ENCODE measurements around the gene C17orf67. TPM values are rescaled to one million over a fixed set of nuclear protein-coding genes. Genes with fewer than 3 reads are reported as not detected.

The C17orf67 gene
- polyA plus RNA-seq, 1 donor from 2014 or later = 0.15 TPM

DNA sequence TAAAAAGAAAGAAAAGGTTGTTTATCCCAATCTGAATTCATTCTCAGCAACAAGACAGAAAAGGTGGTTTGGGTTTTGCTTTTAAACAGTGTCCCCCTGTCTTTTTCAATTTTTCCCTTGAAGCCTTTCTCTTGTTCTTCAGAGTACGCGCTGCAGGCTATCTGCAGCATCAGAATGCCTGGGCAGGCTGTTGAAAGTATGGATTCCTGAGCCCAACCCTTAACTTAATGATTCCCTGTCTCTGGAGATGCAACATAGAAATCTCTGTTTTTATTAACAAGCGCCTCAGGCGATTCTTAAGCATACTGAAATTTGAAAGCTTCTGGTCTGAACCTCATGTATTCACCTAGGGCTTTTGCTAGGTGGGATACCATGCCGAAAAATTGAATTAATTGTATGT lies 32.4 kb upstream of the C17orf67 start:
- Histone ChIP-seq H3K9ac (ENCODE audit: low read length) (no peak overlapping the region), H2AFZ (ENCODE audit: low read depth, low read length) (no peak overlapping the region), H4K20me1 (ENCODE audit: insufficient read depth) (no peaks in the 10 kb centered on the region), H3K4me2 (ENCODE audit: low read length) (no peak overlapping the region), H3K4me3 (ENCODE audit: low read length) (no peak overlapping the region), H3K9me3 (ENCODE audit: low read length) (no peaks in the 10 kb centered on the region), H3K27me3 (ENCODE audit: insufficient read depth, low read depth, low read length) (no peaks in the 10 kb centered on the region), H3K79me2 (replicated peaks; ENCODE audit: insufficient read depth, low read length) (no peaks in the 10 kb centered on the region), H3K27ac (ENCODE audit: low read length) (no peak overlapping the region), H3F3A (ENCODE audit: insufficient read depth, low read length, poor library complexity, severe bottlenecking) (no peaks in the 10 kb centered on the region), H3K36me3 (ENCODE audit: insufficient read depth, low read length) (no peaks in the 10 kb centered on the region), H3K9me2 (ENCODE audit: insufficient read depth, low read length) (no peaks in the 10 kb centered on the region)
- TF ChIP-seq, protein P1, sequence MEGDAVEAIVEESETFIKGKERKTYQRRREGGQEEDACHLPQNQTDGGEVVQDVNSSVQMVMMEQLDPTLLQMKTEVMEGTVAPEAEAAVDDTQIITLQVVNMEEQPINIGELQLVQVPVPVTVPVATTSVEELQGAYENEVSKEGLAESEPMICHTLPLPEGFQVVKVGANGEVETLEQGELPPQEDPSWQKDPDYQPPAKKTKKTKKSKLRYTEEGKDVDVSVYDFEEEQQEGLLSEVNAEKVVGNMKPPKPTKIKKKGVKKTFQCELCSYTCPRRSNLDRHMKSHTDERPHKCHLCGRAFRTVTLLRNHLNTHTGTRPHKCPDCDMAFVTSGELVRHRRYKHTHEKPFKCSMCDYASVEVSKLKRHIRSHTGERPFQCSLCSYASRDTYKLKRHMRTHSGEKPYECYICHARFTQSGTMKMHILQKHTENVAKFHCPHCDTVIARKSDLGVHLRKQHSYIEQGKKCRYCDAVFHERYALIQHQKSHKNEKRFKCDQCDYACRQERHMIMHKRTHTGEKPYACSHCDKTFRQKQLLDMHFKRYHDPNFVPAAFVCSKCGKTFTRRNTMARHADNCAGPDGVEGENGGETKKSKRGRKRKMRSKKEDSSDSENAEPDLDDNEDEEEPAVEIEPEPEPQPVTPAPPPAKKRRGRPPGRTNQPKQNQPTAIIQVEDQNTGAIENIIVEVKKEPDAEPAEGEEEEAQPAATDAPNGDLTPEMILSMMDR (IDR thresholded peaks at IDR 0.05; ENCODE audit: poor library complexity, severe bottlenecking) = no peak
- TF ChIP-seq SMC3 (conservative IDR thresholded peaks at IDR 0.05; ENCODE audit: poor library complexity) (no peak), EP300 (conservative IDR thresholded peaks at IDR 0.05; ENCODE audit: poor library complexity, severe bottlenecking) (no peak), TAF1 (IDR thresholded peaks at IDR 0.05; ENCODE audit: low read depth) (no peak), MXI1 (conservative IDR thresholded peaks at IDR 0.05; ENCODE audit: poor library complexity, severe bottlenecking) (no peak), RAD21 (conservative IDR thresholded peaks at IDR 0.05) (no peak), EZH2 (IDR thresholded peaks at IDR 0.05; ENCODE audit: borderline replicate concordance, insufficient read depth, low read length, poor library complexity, severe bottlenecking) (no peak)
- TF ChIP-seq, protein P2, sequence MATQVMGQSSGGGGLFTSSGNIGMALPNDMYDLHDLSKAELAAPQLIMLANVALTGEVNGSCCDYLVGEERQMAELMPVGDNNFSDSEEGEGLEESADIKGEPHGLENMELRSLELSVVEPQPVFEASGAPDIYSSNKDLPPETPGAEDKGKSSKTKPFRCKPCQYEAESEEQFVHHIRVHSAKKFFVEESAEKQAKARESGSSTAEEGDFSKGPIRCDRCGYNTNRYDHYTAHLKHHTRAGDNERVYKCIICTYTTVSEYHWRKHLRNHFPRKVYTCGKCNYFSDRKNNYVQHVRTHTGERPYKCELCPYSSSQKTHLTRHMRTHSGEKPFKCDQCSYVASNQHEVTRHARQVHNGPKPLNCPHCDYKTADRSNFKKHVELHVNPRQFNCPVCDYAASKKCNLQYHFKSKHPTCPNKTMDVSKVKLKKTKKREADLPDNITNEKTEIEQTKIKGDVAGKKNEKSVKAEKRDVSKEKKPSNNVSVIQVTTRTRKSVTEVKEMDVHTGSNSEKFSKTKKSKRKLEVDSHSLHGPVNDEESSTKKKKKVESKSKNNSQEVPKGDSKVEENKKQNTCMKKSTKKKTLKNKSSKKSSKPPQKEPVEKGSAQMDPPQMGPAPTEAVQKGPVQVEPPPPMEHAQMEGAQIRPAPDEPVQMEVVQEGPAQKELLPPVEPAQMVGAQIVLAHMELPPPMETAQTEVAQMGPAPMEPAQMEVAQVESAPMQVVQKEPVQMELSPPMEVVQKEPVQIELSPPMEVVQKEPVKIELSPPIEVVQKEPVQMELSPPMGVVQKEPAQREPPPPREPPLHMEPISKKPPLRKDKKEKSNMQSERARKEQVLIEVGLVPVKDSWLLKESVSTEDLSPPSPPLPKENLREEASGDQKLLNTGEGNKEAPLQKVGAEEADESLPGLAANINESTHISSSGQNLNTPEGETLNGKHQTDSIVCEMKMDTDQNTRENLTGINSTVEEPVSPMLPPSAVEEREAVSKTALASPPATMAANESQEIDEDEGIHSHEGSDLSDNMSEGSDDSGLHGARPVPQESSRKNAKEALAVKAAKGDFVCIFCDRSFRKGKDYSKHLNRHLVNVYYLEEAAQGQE (IDR thresholded peaks at IDR 0.05; ENCODE audit: borderline replicate concordance) = no peak

DNA sequence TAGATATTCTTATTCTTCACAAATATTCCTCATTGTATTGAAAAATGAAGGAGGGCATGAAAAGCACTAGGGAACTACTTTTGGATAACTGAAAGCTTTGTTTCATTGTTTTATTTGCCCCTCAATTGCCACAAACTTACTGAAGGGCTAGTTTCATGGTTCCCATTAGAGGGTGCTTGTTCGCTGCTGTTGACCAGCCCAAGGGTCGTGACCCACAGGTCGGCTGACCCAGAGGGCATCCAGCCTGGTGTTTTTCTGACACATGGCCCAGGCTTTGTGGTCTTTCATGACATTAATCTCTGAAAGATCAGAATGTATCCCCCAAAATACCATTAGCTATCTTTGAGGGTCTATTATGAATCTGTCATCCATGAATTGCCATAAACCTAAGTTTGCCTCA lies 30.3 kb upstream of the C17orf67 start:
- no peaks in the 10 kb centered on the region for H3K79me2 ChIP-seq (replicated peaks; ENCODE audit: insufficient read depth, low read length)
- no peak overlapping the region for H3K4me3 ChIP-seq (ENCODE audit: low read length)
- TF ChIP-seq POLR2AphosphoS5 (IDR thresholded peaks at IDR 0.05) = no peak
- no peak overlapping the region for H3K9ac ChIP-seq (ENCODE audit: low read length)
- H2AFZ ChIP-seq (ENCODE audit: low read depth, low read length) = no peak overlapping the region
- H4K20me1 ChIP-seq (ENCODE audit: insufficient read depth) = no peaks in the 10 kb centered on the region
- H3K36me3 ChIP-seq (ENCODE audit: insufficient read depth, low read length) = no peaks in the 10 kb centered on the region
- no peak overlapping the region for H3K27ac ChIP-seq (ENCODE audit: low read length)
- no peak overlapping the region for H3K4me2 ChIP-seq (ENCODE audit: low read length)
- H3K9me2 ChIP-seq (ENCODE audit: insufficient read depth, low read length) = no peaks in the 10 kb centered on the region
- H3K27me3 ChIP-seq (ENCODE audit: insufficient read depth, low read depth, low read length) = no peaks in the 10 kb centered on the region
- no peaks in the 10 kb centered on the region for H3F3A ChIP-seq (ENCODE audit: insufficient read depth, low read length, poor library complexity, severe bottlenecking)
- no peaks in the 10 kb centered on the region for H3K9me3 ChIP-seq (ENCODE audit: low read length)

DNA sequence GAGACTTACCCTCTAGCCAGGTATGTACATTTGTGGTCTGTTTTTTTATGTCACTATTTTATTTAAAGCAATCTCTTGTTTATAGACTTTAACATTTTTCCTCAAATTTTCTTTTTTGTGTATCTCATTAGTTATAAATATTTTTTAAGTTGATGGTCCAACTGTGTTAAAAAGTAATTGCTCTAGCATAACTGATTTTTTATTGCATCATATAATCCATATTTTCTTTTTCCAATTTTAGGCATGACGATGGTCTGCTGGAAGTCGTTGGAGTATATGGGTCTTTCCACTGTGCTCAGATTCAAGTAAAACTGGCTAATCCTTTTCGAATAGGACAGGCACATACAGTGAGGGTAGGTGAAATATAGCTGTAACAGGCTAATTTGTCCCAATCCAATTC lies 28.2 kb upstream of the C17orf67 start:
- Histone ChIP-seq H4K20me1 (ENCODE audit: insufficient read depth) (no peaks in the 10 kb centered on the region), H2AFZ (ENCODE audit: low read depth, low read length) (no peak overlapping the region), H3K9me3 (ENCODE audit: low read length) (no peaks in the 10 kb centered on the region), H3K27me3 (ENCODE audit: insufficient read depth, low read depth, low read length) (no peaks in the 10 kb centered on the region), H3K36me3 (ENCODE audit: insufficient read depth, low read length) (no peaks in the 10 kb centered on the region), H3K9me2 (ENCODE audit: insufficient read depth, low read length) (no peaks in the 10 kb centered on the region), H3K4me3 (ENCODE audit: low read length) (no peak overlapping the region), H3K4me2 (ENCODE audit: low read length) (no peak overlapping the region), H3F3A (ENCODE audit: insufficient read depth, low read length, poor library complexity, severe bottlenecking) (no peaks in the 10 kb centered on the region), H3K27ac (ENCODE audit: low read length) (no peak overlapping the region), H3K9ac (ENCODE audit: low read length) (no peak overlapping the region), H3K79me2 (replicated peaks; ENCODE audit: insufficient read depth, low read length) (no peaks in the 10 kb centered on the region)
- TF ChIP-seq SMC3 (conservative IDR thresholded peaks at IDR 0.05; ENCODE audit: poor library complexity) (no peak), TAF1 (IDR thresholded peaks at IDR 0.05; ENCODE audit: low read depth) (no peak), POLR2AphosphoS5 (IDR thresholded peaks at IDR 0.05) (no peak)
- TF ChIP-seq, protein P1 (IDR thresholded peaks at IDR 0.05; ENCODE audit: poor library complexity, severe bottlenecking) = no peak
- TF ChIP-seq, protein P2 (IDR thresholded peaks at IDR 0.05; ENCODE audit: borderline replicate concordance) = no peak

All from neural cell (in vitro differentiated cells).